Activated CD4-positive, alpha-beta T cell treated with anti-CD3 and anti-CD28 coated beads, Interleukin-2, Interleukin-6, amounts not matched to agents 100 ng/mL and 50 ng/mL, durations not matched to agents 16 hours and 8 hours (primary cell): ENCODE measurements around the gene SESN3.
"Not testable (repeated sequence)": the region's sequence is repeated elsewhere in the genome, so short reads cannot be mapped to it uniquely, and the experiment has no call there.

Source experiments
- DNase-seq: peaks from one replicate; pipeline ENCODE4 v3.0.0-alpha.2; 2020

SESN3 gene

GRCh38 chr11:95212609-95213008 lies 18.4 kb downstream of the SESN3 start:
- DNase-seq = no peak

GRCh38 chr11:95209535-95209934 lies 21.5 kb downstream of the SESN3 start:
- not testable (repeated sequence) for DNase-seq

- DNase-seq = no peak
These were observed 30.1 kb downstream of the SESN3 start for GRCh38 chr11:95200781-95201457.

GRCh38 chr11:95195831-95196230 lies 35.2 kb downstream of the SESN3 start:
- no peak for DNase-seq

GRCh38 chr11:95193541-95193940 lies 37.5 kb downstream of the SESN3 start:
- DNase-seq = no peak

GRCh38 chr11:95192717-95193116 lies 38.3 kb downstream of the SESN3 start:
- no peak for DNase-seq

- DNase-seq = peak; percentile 1
These were observed 43.3 kb downstream of the SESN3 start for GRCh38 chr11:95187723-95188122.

GRCh38 chr11:95182397-95182796 lies 48.6 kb downstream of the SESN3 start:
- DNase-seq = no peak

GRCh38 chr11:95175818-95176380 lies 55.1 kb downstream of the SESN3 start:
- no peak for DNase-seq

- no peak for DNase-seq
These were observed 60.7 kb downstream of the SESN3 start for GRCh38 chr11:95170294-95170693.

GRCh38 chr11:95166781-95167180 lies 64.2 kb downstream of the SESN3 start:
- no peak for DNase-seq

- DNase-seq = no peak
These were observed 65.4 kb downstream of the SESN3 start for GRCh38 chr11:95165638-95166037.

GRCh38 chr11:95163106-95163505 lies 67.9 kb downstream of the SESN3 start:
- no peak for DNase-seq

- no peak for DNase-seq
These were observed 69.8 kb downstream of the SESN3 start for GRCh38 chr11:95161248-95161647.

GRCh38 chr11:95157824-95158223 lies 73.2 kb downstream of the SESN3 start:
- peak; percentile 17 for DNase-seq

GRCh38 chr11:95156916-95157541 lies 74.0 kb downstream of the SESN3 start:
- no peak for DNase-seq

GRCh38 chr11:95156133-95156721 lies 74.8 kb downstream of the SESN3 start:
- DNase-seq = no peak

- DNase-seq = no peak
These were observed 75.6 kb downstream of the SESN3 start for GRCh38 chr11:95155385-95155784.

GRCh38 chr11:95154514-95154913 lies 76.5 kb downstream of the SESN3 start:
- peak; percentile 73 for DNase-seq

- no peak for DNase-seq
These were observed 77.2 kb downstream of the SESN3 start for GRCh38 chr11:95153857-95154246.

- peak; percentile 27 for DNase-seq
These were observed 77.8 kb downstream of the SESN3 start for GRCh38 chr11:95152876-95153856.

- DNase-seq = peak; percentile 95
These were observed 79.9 kb downstream of the SESN3 start for GRCh38 chr11:95150956-95151684.
